GM12878 (cell line): ENCODE data around the gene JAKMIP1. TPM values are rescaled to one million over a fixed set of nuclear protein-coding genes. Genes with fewer than 3 reads are reported as not detected.
A peak's percentile ranks its signal among the peaks of the same experiment; 100 is the strongest.

Source experiments
- ATAC-seq: fragments of 200-7000 bp; cut with Tn5 transposase; 3 replicates; pipeline ENCODE4 v1.9.1; 2020; ENCODE audit warnings: mild to moderate bottlenecking, moderate library complexity
- BruUV-seq: library from RNA; stranded (reverse); fragments of 400-500 nt; replicated peaks from 2 replicates; lab custom pipeline; 2021; lab: Mats Ljungman, UMichigan
- CTCF ChIA-PET: fragments of 300-600 bp; sonication (Branson Sonifier 250); formaldehyde crosslinking; extraction: SDS; loops from one replicate; lab custom pipeline; 2021; ENCODE audit warnings: inconsistent platforms; lab: Yijun Ruan, JAX
- POLR2A ChIA-PET: fragments of 350-600 bp; formaldehyde crosslinking; extraction: SDS; loops from one replicate; lab custom pipeline; 2021; ENCODE audit warnings: inconsistent platforms; lab: Charles Lee
- RAD21 ChIA-PET: fragments of 300-600 bp; sonication (Branson Sonifier 250); formaldehyde crosslinking; loops from one replicate; lab custom pipeline; 2023; ENCODE audit warnings: antibody characterized with exemption; ENCODE audit not compliant: unreplicated experiment; lab: Charles Lee
- SMC1A ChIA-PET: fragments of 300-600 bp; sonication (Branson Sonifier 250); formaldehyde crosslinking; loops from one replicate; lab custom pipeline; 2023; ENCODE audit not compliant: unreplicated experiment, uncharacterized antibody; lab: Charles Lee
- DNase-seq: peaks from one replicate; pipeline ENCODE4 v3.0.0-alpha.2; 2011; ENCODE audit warnings: low read depth, low spot score
- FAIRE-seq: peaks from 3 replicates; lab custom pipeline; 2011; peaks lifted over from hg19 to GRCh38; lab: Jason Lieb, UNC
- H2AFZ ChIP-seq: 2 replicates; pipeline ENCODE4 v1.6.0; 2011; ENCODE audit warnings: low read depth, low read length, control low read depth; ENCODE audit not compliant: control insufficient read depth
- H3K27ac ChIP-seq: 2 replicates; pipeline ENCODE4 v1.5.1; 2011; ENCODE audit warnings: control low read depth; ENCODE audit not compliant: control insufficient read depth, insufficient read depth
- H3K27me3 ChIP-seq, 2 experiments: replicated peaks in 1 of 2; 2 replicates each; pipeline versions ENCODE4 v1.6.0 to v1.6.1; 2011; ENCODE audit warnings: low read length in 1 of 2; ENCODE audit not compliant: control insufficient read depth in 2 of 2, insufficient read depth in 2 of 2
- H3K36me3 ChIP-seq, 2 experiments: 2 replicates each; pipeline ENCODE4 v1.5.1; 2011; ENCODE audit warnings: low read length in 1 of 2; ENCODE audit not compliant: control insufficient read depth in 2 of 2, insufficient read depth in 2 of 2
- H3K4me1 ChIP-seq: 2 replicates; pipeline ENCODE4 v1.6.1; 2011; ENCODE audit warnings: mild to moderate bottlenecking, low read length, moderate library complexity, mixed read lengths; ENCODE audit not compliant: control insufficient read depth, insufficient read depth
- H3K4me2 ChIP-seq: 2 replicates; pipeline ENCODE4 v1.6.0; 2011; ENCODE audit warnings: control low read depth; ENCODE audit not compliant: control insufficient read depth, insufficient read depth
- H3K4me3 ChIP-seq: fragments of 200-600 bp; sonication (generic); 2 replicates; pipeline ENCODE4 v1.5.1; 2016
- H3K79me2 ChIP-seq: 2 replicates; pipeline ENCODE4 v1.6.0; 2011; ENCODE audit warnings: low read length; ENCODE audit not compliant: control insufficient read depth, insufficient read depth
- H3K9ac ChIP-seq: 2 replicates; pipeline ENCODE4 v1.8.0; 2011; ENCODE audit warnings: low read length, control low read depth, mixed read lengths; ENCODE audit not compliant: control insufficient read depth, insufficient read depth
- H3K9me3 ChIP-seq: replicated peaks from 3 replicates; pipeline ENCODE4 v1.5.1; 2011; ENCODE audit warnings: mild to moderate bottlenecking, low read length; ENCODE audit not compliant: control insufficient read depth, insufficient read depth
- H4K20me1 ChIP-seq: 2 replicates; pipeline ENCODE4 v1.6.0; 2011; ENCODE audit not compliant: control insufficient read depth, insufficient read depth
- STAT1 ChIP-seq: fragments of 450-650 bp; conservative IDR thresholded peaks from 2 replicates; pipeline ENCODE4 v1.6.1; 2014; ENCODE audit warnings: antibody characterized with exemption, mild to moderate bottlenecking
- WGBS: methylation state at CpG from one replicate; pipeline ENCODE4 v1.1.6; 2016; ENCODE audit warnings: low lambda C conversion rate; ENCODE audit not compliant: insufficient replicate concordance, insufficient coverage; ENCODE audit errors: missing lambda C conversion rate; 5-methylcytosine and 5-hydroxymethylcytosine counted together
- in situ Hi-C: fragments of 300-500 bp; cut with MboI; formaldehyde crosslinking; loops from 9 replicates; pipeline ENCODE4 v1.14.3; 2018; ENCODE audit warnings: mixed read lengths
- intact Hi-C: fragments of 100-400 bp; cut with micrococcal nuclease; formaldehyde crosslinking; loops from one replicate; pipeline ENCODE4 v1.14.2; 2022; ENCODE audit not compliant: unreplicated experiment
- polyA plus RNA-seq, 11 experiments: library from polyadenylated mRNA; depleted of rRNA in 4 of 11; unstranded in 6 of 11; stranded (reverse) in 5 of 11; fragments of >200 nt; fragmentation: Nextera tagmentation in 4 of 11; fragmentation: Illumina TruSeq in 1 of 11; extraction: Ambion mirVana in 4 of 11; extraction: Trizol in 1 of 11; gene quantifications; 1 replicate in 1 of 11; 2 replicates in 10 of 11; pipeline versions ENCODE4 v1.2.1 to v1.2.3, GENCODE V29; 2011 to 2016; ENCODE audit warnings: inconsistent platforms in 2 of 11, missing spikeins in 2 of 11, low read depth in 1 of 11
- total RNA-seq, 4 experiments: library from RNA; depleted of rRNA in 3 of 4; stranded (reverse); fragments of >200 nt in 3 of 4; fragmentation: Illumina TruSeq in 1 of 4; extraction: Trizol in 1 of 4; gene quantifications; 2 replicates each; pipeline versions ENCODE4 v1.2.1 to v1.2.3, GENCODE V29; 2013 to 2021
- TF ChIP-seq, protein P1 (sequence below): IDR thresholded peaks from 2 replicates; pipeline ENCODE4 v1.6.1; 2012; ENCODE audit warnings: mild to moderate bottlenecking, low read depth, low read length

The JAKMIP1 gene
- total and polyA plus RNA-seq, 10 of the 15 experiments (the other 5 are each of a cell fraction or from before 2014, with no cell fraction given), result 0.52 to 16.7 (median 12.3) TPM

- peak; percentile 55 for ATAC-seq
- WGBS, result 37% methylated on average over 7 of the region's 7 CpGs
Observed at GRCh38 chr4:6225469-6225868, 25.1 kb upstream of the JAKMIP1 start.

More at GRCh38 chr4:6225469-6225868, 25.1 kb upstream of the JAKMIP1 start:
- DNase-seq (no peak), FAIRE-seq (no peak)
- no peaks in the 10 kb centered on the region; the same call in 1 of the 2 replicates for H4K20me1 ChIP-seq
- ChIA-PET POLR2A (no interaction called here), CTCF (interaction anchor here (1.7 to 2.8 kb wide), 2 partner anchors 21 to 25 kb away, joined by 4 to 16 read pairs; no protein-coding TSS in a partner anchor), SMC1A (interaction anchor here (1.2 to 1.6 kb wide), 2 partner anchors 43 to 45 kb away, joined by 3 to 4 read pairs; no protein-coding TSS in a partner anchor), RAD21 (no interaction called here)
- H3K27me3 ChIP-seq, result no peaks in the 10 kb centered on the region; a peak in 2 of 4 replicates
- H2AFZ ChIP-seq, result no peak overlapping the region
- TF ChIP-seq, protein P1, sequence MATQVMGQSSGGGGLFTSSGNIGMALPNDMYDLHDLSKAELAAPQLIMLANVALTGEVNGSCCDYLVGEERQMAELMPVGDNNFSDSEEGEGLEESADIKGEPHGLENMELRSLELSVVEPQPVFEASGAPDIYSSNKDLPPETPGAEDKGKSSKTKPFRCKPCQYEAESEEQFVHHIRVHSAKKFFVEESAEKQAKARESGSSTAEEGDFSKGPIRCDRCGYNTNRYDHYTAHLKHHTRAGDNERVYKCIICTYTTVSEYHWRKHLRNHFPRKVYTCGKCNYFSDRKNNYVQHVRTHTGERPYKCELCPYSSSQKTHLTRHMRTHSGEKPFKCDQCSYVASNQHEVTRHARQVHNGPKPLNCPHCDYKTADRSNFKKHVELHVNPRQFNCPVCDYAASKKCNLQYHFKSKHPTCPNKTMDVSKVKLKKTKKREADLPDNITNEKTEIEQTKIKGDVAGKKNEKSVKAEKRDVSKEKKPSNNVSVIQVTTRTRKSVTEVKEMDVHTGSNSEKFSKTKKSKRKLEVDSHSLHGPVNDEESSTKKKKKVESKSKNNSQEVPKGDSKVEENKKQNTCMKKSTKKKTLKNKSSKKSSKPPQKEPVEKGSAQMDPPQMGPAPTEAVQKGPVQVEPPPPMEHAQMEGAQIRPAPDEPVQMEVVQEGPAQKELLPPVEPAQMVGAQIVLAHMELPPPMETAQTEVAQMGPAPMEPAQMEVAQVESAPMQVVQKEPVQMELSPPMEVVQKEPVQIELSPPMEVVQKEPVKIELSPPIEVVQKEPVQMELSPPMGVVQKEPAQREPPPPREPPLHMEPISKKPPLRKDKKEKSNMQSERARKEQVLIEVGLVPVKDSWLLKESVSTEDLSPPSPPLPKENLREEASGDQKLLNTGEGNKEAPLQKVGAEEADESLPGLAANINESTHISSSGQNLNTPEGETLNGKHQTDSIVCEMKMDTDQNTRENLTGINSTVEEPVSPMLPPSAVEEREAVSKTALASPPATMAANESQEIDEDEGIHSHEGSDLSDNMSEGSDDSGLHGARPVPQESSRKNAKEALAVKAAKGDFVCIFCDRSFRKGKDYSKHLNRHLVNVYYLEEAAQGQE, result peak; percentile 94
- no peak for TF ChIP-seq STAT1
- intact Hi-C loops (no loop called here), in situ Hi-C loops (no loop called here)
- H3K4me2 ChIP-seq, result no peak overlapping the region
- no peak overlapping the region for H3K27ac ChIP-seq
- no peak overlapping the region for H3K9ac ChIP-seq
- H3K4me1 ChIP-seq, result 0 out of 2 replicates have a peak, but pooled peaks cover 2% of the 10 kb centered on the region
- no peaks in the 10 kb centered on the region for H3K36me3 ChIP-seq
- peaks cover 5% of the 10 kb centered on the region for H3K9me3 ChIP-seq
- no TSS peak for BruUV-seq
- no peak overlapping the region for H3K4me3 ChIP-seq
- H3K79me2 ChIP-seq, result no peaks in the 10 kb centered on the region
